Measurements from ENCODE around the gene SCP2.

- no peak for TF ChIP-seq FOXA1 (IDR thresholded peaks at IDR 0.05)
- TF ChIP-seq ARNT (IDR thresholded peaks at IDR 0.05) = no peak
- TF ChIP-seq ELF4 (IDR thresholded peaks at IDR 0.05) = no peak
- no peak for TF ChIP-seq PKNOX1 (IDR thresholded peaks at IDR 0.05)
- no peak for TF ChIP-seq BHLHE40 (IDR thresholded peaks at IDR 0.05; ENCODE audit: borderline replicate concordance)
- TF ChIP-seq SP1 (IDR thresholded peaks at IDR 0.05) = no peak
- no peak for TF ChIP-seq FOXM1 (IDR thresholded peaks at IDR 0.05; ENCODE audit: borderline replicate concordance)
- TF ChIP-seq ZNF384 (IDR thresholded peaks at IDR 0.05) = no peak
- TF ChIP-seq CTBP1 (IDR thresholded peaks at IDR 0.05; ENCODE audit: borderline replicate concordance) = no peak
- TF ChIP-seq L3MBTL2 (conservative IDR thresholded peaks at IDR 0.05) = no peak
- no peak for TF ChIP-seq NFRKB (IDR thresholded peaks at IDR 0.05)
- no peak for TF ChIP-seq SUZ12 (IDR thresholded peaks at IDR 0.05)
- TF ChIP-seq FOXK2 (IDR thresholded peaks at IDR 0.05) = no peak
These were observed 22.0 kb upstream of the SCP2 start for GRCh38 chr1:52904927-52905698.

All from HEK293T (cell line).